WTC11 (cell line): ENCODE measurements around the gene TMEM72. TPM values are rescaled to one million over a fixed set of nuclear protein-coding genes. Genes with fewer than 3 reads are reported as not detected.

ENCODE experiments used
- ATAC-seq: fragments of 200-7000 bp; cut with Tn5 transposase; 2 replicates; pipeline ENCODE4 v1.10.0; 2021; ENCODE audit warnings: mild to moderate bottlenecking, moderate library complexity
- CTCF ChIA-PET: fragments of 300-600 bp; sonication (Branson Sonifier 250); formaldehyde crosslinking; loops from one replicate; lab custom pipeline; 2021; ENCODE audit warnings: antibody characterized with exemption; lab: Charles Lee
- POLR2A ChIA-PET: fragments of 350-600 bp; sonication (Branson Sonifier 250); formaldehyde crosslinking; loops from one replicate; lab custom pipeline; 2021; ENCODE audit warnings: antibody characterized with exemption; lab: Charles Lee
- DNase-seq: peaks from one replicate; pipeline ENCODE4 v3.0.0; 2021; ENCODE audit warnings: low spot score
- H3K27ac Mint-ChIP-seq: 2 replicates; pipeline ENCODE4 v1.8.0; 2021; ENCODE audit warnings: mixed read lengths
- H3K27me3 Mint-ChIP-seq: 2 replicates; pipeline ENCODE4 v1.8.0; 2021; ENCODE audit warnings: low read depth, mild to moderate bottlenecking, moderate library complexity, mixed read lengths
- H3K36me3 Mint-ChIP-seq: 2 replicates; pipeline ENCODE4 v1.8.0; 2021; ENCODE audit warnings: mixed read lengths
- H3K4me1 Mint-ChIP-seq: 2 replicates; pipeline ENCODE4 v1.8.0; 2022; ENCODE audit warnings: mixed read lengths
- H3K4me3 Mint-ChIP-seq: 2 replicates; pipeline ENCODE4 v1.8.0; 2021; ENCODE audit warnings: mild to moderate bottlenecking, moderate library complexity, mixed read lengths
- H3K9me3 Mint-ChIP-seq: 2 replicates; pipeline ENCODE4 v1.8.0; 2021; ENCODE audit warnings: mixed read lengths
- E2F5 ChIP-seq: sonication (generic); formaldehyde crosslinking; IDR thresholded peaks from 2 replicates; pipeline ENCODE4 v1.8.1; 2022; ENCODE audit warnings: mild to moderate bottlenecking, moderate library complexity, missing genetic modification reagents
- FOXJ3 ChIP-seq: sonication (generic); formaldehyde crosslinking; IDR thresholded peaks from 2 replicates; pipeline ENCODE4 v1.9.0; 2021; ENCODE audit warnings: missing genetic modification reagents, mild to moderate bottlenecking, borderline replicate concordance
- FOXP4 ChIP-seq: sonication (generic); formaldehyde crosslinking; IDR thresholded peaks from 2 replicates; pipeline ENCODE4 v1.8.0; 2022; ENCODE audit warnings: mild to moderate bottlenecking, missing genetic modification reagents
- HMGA2 ChIP-seq: fragments of 250-450 bp; sonication (Bioruptor Pico); IDR thresholded peaks from 2 replicates; pipeline ENCODE4 v1.4.0; 2021; ENCODE audit warnings: mild to moderate bottlenecking, moderate library complexity
- NFATC4 ChIP-seq: fragments of 250-450 bp; sonication (Bioruptor Pico); IDR thresholded peaks from 2 replicates; pipeline ENCODE4 v1.9.0; 2021; ENCODE audit warnings: mild to moderate bottlenecking
- NFE2L1 ChIP-seq: sonication (generic); formaldehyde crosslinking; IDR thresholded peaks from 2 replicates; pipeline ENCODE4 v1.8.1; 2023; ENCODE audit warnings: missing genetic modification reagents
- NR1H2 ChIP-seq: sonication (generic); formaldehyde crosslinking; IDR thresholded peaks from 2 replicates; pipeline ENCODE4 v1.9.0; 2021; ENCODE audit warnings: mild to moderate bottlenecking, moderate library complexity, missing genetic modification reagents
- TCF7 ChIP-seq: sonication (generic); formaldehyde crosslinking; IDR thresholded peaks from 2 replicates; pipeline ENCODE4 v1.8.0; 2022; ENCODE audit warnings: mild to moderate bottlenecking, low read depth, missing genetic modification reagents, moderate library complexity
- TEAD4 ChIP-seq: sonication (generic); formaldehyde crosslinking; IDR thresholded peaks from 2 replicates; pipeline ENCODE4 v1.8.0; 2022; ENCODE audit warnings: mild to moderate bottlenecking, missing genetic modification reagents
- ZBTB21 ChIP-seq: sonication (generic); formaldehyde crosslinking; IDR thresholded peaks from 2 replicates; pipeline ENCODE4 v1.8.1; 2023; ENCODE audit warnings: mild to moderate bottlenecking, missing genetic modification reagents, borderline replicate concordance
- ZMAT4 ChIP-seq: fragments of 250-450 bp; sonication (Bioruptor Pico); IDR thresholded peaks from 2 replicates; pipeline ENCODE4 v1.9.0; 2021; ENCODE audit warnings: mild to moderate bottlenecking
- ZNF138 ChIP-seq: sonication (generic); formaldehyde crosslinking; conservative IDR thresholded peaks from 2 replicates; pipeline ENCODE4 v1.8.1; 2022; ENCODE audit warnings: mild to moderate bottlenecking, moderate library complexity, missing genetic modification reagents
- ZNF232 ChIP-seq: sonication (generic); formaldehyde crosslinking; IDR thresholded peaks from 2 replicates; pipeline ENCODE4 v1.8.0; 2022; ENCODE audit warnings: mild to moderate bottlenecking, missing genetic modification reagents
- ZNF532 ChIP-seq: fragments of 250-450 bp; sonication (Bioruptor Pico); IDR thresholded peaks from 2 replicates; pipeline ENCODE4 v1.9.0; 2021; ENCODE audit warnings: mild to moderate bottlenecking, borderline replicate concordance
- ZSCAN18 ChIP-seq: fragments of 250-450 bp; sonication (Bioruptor Pico); IDR thresholded peaks from 2 replicates; pipeline ENCODE4 v2.1.2; 2022; ENCODE audit warnings: mild to moderate bottlenecking, moderate library complexity
- total RNA-seq: library from RNA; stranded (reverse); gene quantifications from 3 replicates; pipeline ENCODE4 v1.2.3, GENCODE V29; 2021
- TF ChIP-seq, protein P1 (sequence below): sonication (generic); formaldehyde crosslinking; IDR thresholded peaks from 2 replicates; pipeline ENCODE4 v1.8.0; 2022; ENCODE audit warnings: mild to moderate bottlenecking, missing genetic modification reagents
- TF ChIP-seq, protein P2 (sequence below): fragments of 250-450 bp; sonication (Bioruptor Pico); IDR thresholded peaks from 2 replicates; pipeline ENCODE4 v1.8.0; 2021; ENCODE audit warnings: mild to moderate bottlenecking

The TMEM72 gene
- total RNA-seq, 1 experiment from 2014 or later = not detected

- TF ChIP-seq FOXP4 (CRISPR knock-in tag) (no peak), NFATC4 (CRISPR knock-in tag) (no peak), E2F5 (no peak), ZNF232 (no peak), TEAD4 (CRISPR knock-in tag) (no peak), ZNF532 (CRISPR knock-in tag) (no peak), TCF7 (CRISPR knock-in tag) (no peak), ZMAT4 (CRISPR knock-in tag) (no peak), ZBTB21 (CRISPR knock-in tag) (no peak)
- TF ChIP-seq, protein P1, sequence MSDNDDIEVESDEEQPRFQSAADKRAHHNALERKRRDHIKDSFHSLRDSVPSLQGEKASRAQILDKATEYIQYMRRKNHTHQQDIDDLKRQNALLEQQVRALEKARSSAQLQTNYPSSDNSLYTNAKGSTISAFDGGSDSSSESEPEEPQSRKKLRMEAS (CRISPR knock-in tag) = no peak
- TF ChIP-seq, protein P2, sequence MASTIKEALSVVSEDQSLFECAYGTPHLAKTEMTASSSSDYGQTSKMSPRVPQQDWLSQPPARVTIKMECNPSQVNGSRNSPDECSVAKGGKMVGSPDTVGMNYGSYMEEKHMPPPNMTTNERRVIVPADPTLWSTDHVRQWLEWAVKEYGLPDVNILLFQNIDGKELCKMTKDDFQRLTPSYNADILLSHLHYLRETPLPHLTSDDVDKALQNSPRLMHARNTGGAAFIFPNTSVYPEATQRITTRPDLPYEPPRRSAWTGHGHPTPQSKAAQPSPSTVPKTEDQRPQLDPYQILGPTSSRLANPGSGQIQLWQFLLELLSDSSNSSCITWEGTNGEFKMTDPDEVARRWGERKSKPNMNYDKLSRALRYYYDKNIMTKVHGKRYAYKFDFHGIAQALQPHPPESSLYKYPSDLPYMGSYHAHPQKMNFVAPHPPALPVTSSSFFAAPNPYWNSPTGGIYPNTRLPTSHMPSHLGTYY (CRISPR knock-in tag) = no peak
- TF ChIP-seq, all 79 proteins: peak for 0
Observed at GRCh38 chr10:44933451-44934321, 22.5 kb downstream of the TMEM72 start (continued).

DNA sequence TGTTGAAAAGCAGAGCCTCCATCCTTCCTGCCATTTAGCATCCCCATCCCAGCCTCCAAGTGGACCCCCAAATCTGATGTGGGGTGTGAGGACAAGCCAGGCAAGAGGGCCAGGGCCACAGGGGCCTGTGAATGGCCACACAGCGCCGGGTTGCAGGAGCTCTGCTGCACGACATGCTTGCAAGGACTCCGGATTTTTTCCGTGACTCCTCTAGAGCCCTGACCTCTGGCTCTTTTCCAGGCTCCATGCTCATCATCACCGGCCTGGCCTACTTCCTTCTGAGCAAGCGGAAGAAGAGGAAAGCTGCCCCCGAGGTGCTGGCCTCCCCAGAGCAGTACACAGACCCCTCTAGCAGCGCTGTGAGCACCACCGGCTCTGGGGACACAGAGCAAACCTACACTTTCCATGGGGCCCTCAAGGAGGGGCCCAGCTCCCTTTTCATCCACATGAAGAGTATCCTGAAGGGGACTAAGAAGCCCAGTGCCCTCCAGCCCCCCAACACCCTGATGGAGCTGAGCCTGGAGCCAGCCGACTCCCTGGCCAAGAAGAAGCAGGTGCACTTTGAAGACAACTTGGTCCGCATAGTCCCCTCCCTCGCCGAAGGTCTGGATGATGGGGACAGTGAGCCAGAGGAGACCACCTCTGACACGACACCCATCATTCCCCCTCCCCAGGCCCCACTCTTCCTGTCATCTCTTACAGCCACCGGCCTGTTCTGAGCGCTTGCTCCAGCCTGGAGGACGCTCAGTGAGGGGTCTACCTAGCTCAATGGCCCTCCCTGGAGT lies 23.5 kb downstream of the TMEM72 start:
- Mint-ChIP-seq H3K27me3 (peaks cover 10% of the 10 kb centered on the region), H3K36me3 (no peaks in the 10 kb centered on the region), H3K9me3 (peaks cover 7% of the 10 kb centered on the region), H3K4me1 (peaks cover 4% of the 10 kb centered on the region)
- POLR2A ChIA-PET = no interaction called here
- ATAC-seq (no peak), DNase-seq (no peak)
- TF ChIP-seq HMGA2 (CRISPR knock-in tag) (no peak), ZNF138 (no peak), NR1H2 (CRISPR knock-in tag) (no peak), ZNF232 (no peak), NFE2L1 (no peak), ZSCAN18 (CRISPR knock-in tag) (no peak), FOXJ3 (CRISPR knock-in tag) (no peak)
- TF ChIP-seq, protein P1 (CRISPR knock-in tag) = no peak
- TF ChIP-seq, all 79 proteins: peak for 0
- CTCF ChIA-PET = interaction anchor here (0.6 to 5.2 kb wide), 5 partner anchors 26 to 56 kb away, joined by 3 to 74 read pairs (median 6); partner anchors contain the start of genes DEPP1 and RASSF4
- H3K27ac Mint-ChIP-seq = no peak overlapping the region
- H3K4me3 Mint-ChIP-seq = no peak overlapping the region
